CMK (cell line): ENCODE measurements around the gene PCDH7.

Experiments
- DNase-seq: peaks from one replicate; pipeline ENCODE4 v3.0.0-alpha.2; 2010; ENCODE audit warnings: low read depth

PCDH7 gene

GRCh38 chr4:30720021-30720660 is at the start of gene PCDH7:
TSS of gene PCDH7 (plus strand) at chr4:30720369. CDS start at chr4:30721423, 1,054 bp downstream.
- DNase-seq = no peak

- no peak for DNase-seq
These were observed 48.2 kb upstream of the PCDH7 start for GRCh38 chr4:30671926-30672448.

- DNase-seq = no peak
These were observed 24.0 kb upstream of the PCDH7 start for GRCh38 chr4:30696191-30696590.

GRCh38 chr4:30714408-30715031 is 5.6 kb upstream of the PCDH7 start:
- no peak for DNase-seq

- no peak for DNase-seq
These were observed 4.0 kb upstream of the PCDH7 start for GRCh38 chr4:30716158-30716557.

- DNase-seq = no peak
These were observed 3.4 kb upstream of the PCDH7 start for GRCh38 chr4:30716681-30717207.

- no peak for DNase-seq
These were observed 2.8 kb upstream of the PCDH7 start for GRCh38 chr4:30717208-30718020.

GRCh38 chr4:30718021-30718542 is 2.1 kb upstream of the PCDH7 start:
- no peak for DNase-seq

GRCh38 chr4:30718641-30719453 is 1.3 kb upstream of the PCDH7 start:
- no peak for DNase-seq

GRCh38 chr4:30719454-30720020 is 632 bp upstream of the PCDH7 start:
- DNase-seq = no peak

GRCh38 chr4:30720661-30721184 is 554 bp downstream of the PCDH7 start:
- no peak for DNase-seq

- no peak for DNase-seq
These were observed 1.3 kb downstream of the PCDH7 start for GRCh38 chr4:30721185-30722091.

- DNase-seq = no peak
These were observed 1.9 kb downstream of the PCDH7 start for GRCh38 chr4:30722092-30722358.

- DNase-seq = no peak
These were observed 2.4 kb downstream of the PCDH7 start for GRCh38 chr4:30722359-30723200.

GRCh38 chr4:30723201-30723955 is 3.2 kb downstream of the PCDH7 start:
- DNase-seq = no peak

- no peak for DNase-seq
These were observed 4.1 kb downstream of the PCDH7 start for GRCh38 chr4:30724247-30724646.

GRCh38 chr4:30725562-30725961 is 5.4 kb downstream of the PCDH7 start:
- no peak for DNase-seq

- no peak for DNase-seq
These were observed 6.0 kb downstream of the PCDH7 start for GRCh38 chr4:30726090-30726675.
